HL-60/S4 (cell line): ENCODE measurements around the gene KPNA2.
"Not testable (repeated sequence)": the region's sequence is repeated elsewhere in the genome, so short reads cannot be mapped to it uniquely, and the experiment has no call there.

ENCODE experiments used
- in situ Hi-C: fragments of 300-500 bp; cut with MboI; formaldehyde crosslinking; loops from 2 replicates; pipeline ENCODE4 v1.14.3; 2022; ENCODE audit warnings: low sequenced_read_pairs

KPNA2 gene

DNA sequence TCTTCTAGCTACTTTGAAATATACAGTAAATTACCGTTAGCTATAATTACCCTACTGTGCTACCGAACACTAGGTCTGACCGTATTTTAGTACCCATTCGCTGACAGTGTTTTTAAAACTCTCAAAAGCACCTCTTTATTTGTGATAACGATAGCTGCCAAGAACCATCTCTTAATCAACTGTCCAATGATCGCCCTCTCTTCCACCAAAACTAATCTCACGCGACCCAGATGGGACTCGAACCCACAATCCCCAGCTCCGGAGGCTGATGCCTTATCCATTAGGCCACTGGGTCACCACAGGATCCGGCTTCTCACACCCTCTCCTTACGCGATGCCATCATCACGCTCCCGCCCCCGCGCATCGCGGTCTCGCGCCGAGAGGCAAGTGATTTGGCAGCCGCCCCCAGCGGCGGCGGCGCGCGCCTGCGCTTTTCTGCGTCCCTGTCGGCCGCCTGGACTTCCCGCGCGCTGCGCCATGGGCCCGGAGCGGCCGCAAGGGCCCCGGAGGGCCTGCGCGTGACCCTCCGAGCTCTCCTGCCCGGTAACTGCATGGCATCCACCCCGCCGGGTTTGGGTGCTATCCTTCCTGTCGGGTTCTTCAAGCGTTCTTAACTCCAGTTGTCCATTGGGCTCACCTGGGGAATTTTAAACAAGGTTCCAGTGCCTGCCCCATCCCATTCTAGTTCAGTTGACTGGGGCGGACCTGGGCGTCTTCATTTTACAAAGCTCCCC, 15.7 kb upstream of the KPNA2 start:
- in situ Hi-C loops: no loop called here

DNA sequence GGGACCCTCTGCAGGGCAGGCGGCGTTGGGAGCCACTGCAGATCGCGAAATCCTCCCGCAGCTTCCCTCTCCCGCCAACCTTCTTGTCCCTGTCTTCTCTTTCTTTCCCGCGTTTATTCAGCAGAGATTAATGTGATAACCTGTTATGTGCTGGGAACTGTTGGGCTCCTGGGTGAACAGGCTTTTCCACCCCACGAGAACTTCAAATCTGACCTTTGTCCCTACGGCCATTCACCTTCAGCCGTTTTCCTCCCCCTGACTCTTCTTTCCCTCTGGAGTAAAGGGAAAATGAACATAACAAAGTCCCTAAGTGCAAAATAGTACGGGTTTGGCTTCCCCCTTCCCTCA, 15.2 kb upstream of the KPNA2 start:
- in situ Hi-C loops: no loop called here

DNA sequence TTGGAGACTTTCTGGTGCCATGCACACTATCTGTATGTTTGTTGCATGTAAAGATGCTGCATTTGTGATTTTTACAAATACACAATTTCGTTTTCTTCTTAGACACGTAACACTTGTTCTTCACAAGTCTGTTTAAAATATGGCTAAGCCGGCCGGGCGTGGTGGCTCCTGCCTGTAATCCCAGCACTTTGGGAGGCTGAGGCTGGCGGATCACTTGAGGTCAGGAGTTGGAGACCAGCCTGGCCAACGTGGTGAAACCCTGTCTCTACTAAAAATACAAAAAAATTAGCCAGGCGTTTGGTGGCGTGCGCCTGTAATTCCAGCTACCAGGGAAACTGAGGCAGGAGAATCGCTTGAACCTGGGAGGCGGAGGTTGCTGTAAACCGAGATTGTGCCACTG, 14.7 kb upstream of the KPNA2 start:
- in situ Hi-C loops: not testable (repeated sequence)

DNA sequence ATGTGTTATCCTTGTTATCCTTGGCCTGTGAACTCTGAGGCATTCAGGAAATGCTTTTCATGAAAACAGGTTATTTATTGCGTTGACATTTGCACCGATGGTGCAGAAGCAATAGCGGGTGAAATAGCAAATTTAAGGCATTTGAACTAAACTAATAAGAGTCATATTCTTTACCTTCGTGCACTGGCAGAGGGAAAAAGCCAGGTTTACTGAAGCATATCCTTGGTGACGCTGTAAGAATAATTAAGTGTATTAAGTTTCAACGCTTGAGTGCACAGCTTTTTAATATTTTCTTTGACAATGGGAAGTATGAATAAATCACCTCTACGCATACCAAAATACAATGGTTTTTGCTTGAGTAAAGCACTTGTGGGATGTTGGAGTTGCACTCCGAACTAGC, 13.6 kb upstream of the KPNA2 start:
- in situ Hi-C loops: no loop called here

DNA sequence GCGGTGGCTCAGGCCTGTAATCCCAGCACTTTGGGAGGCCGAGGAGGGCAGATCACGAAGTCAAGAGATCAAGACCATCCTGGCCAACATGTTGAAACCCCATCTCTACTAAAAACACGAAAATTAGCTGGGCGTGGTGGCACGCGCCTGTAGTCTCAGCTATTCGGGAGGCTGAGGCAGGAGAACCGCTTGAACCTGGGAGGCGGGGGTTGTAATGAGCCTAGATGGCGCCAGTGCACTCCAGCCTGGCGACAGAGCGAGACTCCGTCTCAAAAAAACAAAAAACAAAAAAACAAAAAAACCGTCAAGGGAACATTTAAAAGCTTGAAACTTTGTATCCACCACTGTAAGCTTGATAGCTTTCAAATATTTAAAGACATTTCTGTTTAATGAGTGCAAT, 13.0 kb upstream of the KPNA2 start:
- in situ Hi-C loops: not testable (repeated sequence)

DNA sequence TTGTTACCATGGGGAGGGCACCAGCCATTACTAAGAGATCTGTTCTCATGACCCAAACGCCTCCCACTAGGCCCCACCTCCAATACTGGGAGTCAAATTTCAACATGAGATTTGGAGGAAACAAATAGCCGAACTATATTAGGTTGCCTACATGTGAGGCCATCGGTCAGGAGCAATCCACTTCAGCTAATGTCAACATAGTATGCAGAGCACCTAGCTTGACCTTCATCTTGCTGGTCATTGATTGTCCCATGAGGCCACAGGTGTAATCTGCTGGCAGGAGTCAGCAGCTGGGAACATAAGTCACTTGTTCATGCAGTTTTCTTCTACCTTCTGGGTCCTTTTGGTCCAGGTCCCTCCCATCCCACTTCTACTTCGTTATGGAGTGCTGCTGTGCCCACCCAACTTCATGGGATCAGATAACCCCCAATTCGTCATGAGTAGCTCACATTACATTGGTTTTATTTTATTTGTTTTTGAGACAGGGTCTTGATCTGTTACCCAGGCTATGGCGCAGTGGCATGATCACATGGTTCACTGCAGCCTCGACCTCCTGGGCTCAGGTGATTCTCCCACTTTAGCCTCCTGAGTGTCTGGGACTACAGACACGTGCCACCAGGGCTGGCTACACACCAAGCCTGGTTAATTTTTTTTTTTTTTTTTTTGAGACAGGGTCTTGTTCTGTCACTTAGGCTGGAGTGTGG, 5.9 kb upstream of the KPNA2 start:
- in situ Hi-C loops: loop anchor here (25.0 kb wide), 1 partner anchor 433 kb away; the partner anchor contains the start of gene WIPI1

DNA sequence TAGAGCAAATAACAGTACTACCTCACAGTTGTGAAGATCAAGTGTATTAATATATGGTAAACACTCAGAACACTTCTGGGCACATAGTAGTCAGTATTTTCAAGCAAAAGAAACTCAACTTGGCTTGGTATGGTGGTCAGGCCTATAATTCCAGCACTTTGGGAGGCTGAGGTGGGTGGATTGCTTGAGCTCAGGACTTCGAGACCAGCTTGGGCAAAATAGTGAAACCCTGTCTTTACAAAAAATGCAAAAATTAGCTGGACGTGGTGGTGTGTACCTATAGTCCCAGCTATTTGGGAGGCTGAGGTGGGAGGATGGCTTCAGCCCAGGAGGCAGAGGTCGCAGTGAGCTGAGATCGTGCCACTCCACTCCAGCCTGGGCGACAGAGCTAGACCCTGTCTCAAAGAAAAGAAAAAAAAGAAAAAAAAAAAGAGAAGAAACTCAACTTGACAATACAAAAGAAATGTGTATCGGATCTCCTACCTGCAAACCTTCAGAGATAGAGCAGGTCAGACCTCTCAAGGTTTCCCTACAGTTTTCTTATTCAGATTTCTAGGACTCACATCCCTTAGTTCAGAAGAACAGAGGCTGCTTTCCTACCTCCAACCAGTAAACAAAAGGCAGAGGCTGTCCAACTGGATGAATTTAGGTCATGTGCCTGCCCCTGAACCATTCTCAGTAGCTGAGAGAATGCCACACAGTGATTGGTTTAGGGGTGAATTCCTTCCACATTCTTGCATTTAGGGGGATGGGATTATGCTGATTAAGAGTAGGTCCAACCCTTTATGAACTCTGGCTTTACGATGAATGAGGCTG, 1.7 kb upstream of the KPNA2 start:
- in situ Hi-C loops: loop anchor here (25.0 kb wide), 1 partner anchor 428 kb away; the partner anchor contains the start of gene WIPI1

DNA sequence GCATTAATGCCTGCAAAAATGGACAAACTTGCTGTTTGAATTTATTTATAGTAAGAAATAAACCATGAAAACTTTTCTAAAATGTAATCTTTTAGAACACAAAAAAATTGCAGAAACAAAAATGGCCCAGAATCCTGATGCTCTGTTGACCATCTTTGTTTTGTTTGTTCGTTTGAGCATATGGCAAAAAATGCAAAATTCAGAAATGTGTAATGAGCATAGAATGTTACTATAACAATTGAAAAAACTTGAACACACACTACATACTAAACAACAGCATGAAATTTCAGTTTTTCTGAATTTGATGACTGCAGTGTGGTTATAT, 1.1 kb upstream of the KPNA2 start:
- in situ Hi-C loops: loop anchor here (25.0 kb wide), 1 partner anchor 428 kb away; the partner anchor contains the start of gene WIPI1

DNA sequence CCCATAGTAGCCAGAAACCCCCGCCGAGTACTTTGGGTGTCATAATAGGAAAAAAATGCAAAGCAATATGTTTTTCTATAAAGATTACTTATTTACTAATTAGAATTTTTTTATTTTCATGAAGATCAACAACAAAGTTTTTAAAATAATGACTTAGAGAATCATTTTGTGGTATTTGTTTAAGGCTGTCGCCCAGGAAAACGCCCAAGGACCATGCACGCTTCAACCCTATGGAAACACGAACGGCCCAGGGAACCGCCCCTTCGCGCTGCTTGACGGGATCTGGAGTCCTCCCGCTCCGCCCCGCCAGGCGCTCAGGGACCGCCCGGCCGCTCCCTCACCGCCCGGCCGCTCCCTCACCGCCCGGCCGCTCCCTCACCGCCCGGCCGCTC, 408 bp upstream of the KPNA2 start:
- in situ Hi-C loops: loop anchor here (25.0 kb wide), 1 partner anchor 427 kb away; the partner anchor contains the start of gene WIPI1

DNA sequence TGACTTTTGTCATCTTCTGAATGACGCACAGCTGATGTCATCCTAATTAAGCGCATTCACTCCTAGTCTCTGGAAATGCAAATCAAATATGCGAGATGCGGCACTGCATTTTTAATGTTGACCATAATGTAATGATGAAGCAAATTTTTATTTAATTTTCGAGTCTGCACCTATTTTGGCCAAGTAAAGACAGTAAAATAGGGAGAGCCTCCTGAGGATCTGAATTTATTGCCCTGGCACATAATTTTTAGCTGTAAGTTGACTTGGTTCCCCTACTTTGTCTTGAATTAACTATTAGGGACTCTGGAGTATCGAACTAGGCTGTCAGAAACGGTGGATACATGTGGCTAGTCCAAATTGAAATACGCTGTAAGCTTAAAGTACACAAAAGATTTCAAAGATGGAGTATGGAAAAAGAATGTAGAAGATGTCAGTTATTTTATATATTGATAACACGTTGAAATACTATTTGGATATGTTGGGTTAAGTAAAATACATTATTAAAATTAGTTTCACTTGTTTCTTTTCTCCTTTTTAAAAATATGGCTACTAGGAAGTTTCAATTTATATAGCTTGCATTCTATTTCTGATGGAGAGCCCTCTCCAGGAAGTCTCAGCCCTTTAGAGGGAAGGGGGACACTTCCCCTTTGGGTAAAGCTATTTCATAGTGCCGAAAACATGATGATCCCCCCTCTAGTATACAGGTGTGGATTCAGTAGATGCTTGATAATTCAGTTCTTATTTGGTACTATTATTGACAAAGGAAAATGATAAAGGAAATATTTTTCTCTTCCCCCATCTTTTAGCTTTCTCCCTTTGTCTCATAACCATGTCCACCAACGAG, 991 bp downstream of the KPNA2 start:
- in situ Hi-C loops: loop anchor here (25.0 kb wide), 1 partner anchor 426 kb away; the partner anchor contains the start of gene WIPI1

DNA sequence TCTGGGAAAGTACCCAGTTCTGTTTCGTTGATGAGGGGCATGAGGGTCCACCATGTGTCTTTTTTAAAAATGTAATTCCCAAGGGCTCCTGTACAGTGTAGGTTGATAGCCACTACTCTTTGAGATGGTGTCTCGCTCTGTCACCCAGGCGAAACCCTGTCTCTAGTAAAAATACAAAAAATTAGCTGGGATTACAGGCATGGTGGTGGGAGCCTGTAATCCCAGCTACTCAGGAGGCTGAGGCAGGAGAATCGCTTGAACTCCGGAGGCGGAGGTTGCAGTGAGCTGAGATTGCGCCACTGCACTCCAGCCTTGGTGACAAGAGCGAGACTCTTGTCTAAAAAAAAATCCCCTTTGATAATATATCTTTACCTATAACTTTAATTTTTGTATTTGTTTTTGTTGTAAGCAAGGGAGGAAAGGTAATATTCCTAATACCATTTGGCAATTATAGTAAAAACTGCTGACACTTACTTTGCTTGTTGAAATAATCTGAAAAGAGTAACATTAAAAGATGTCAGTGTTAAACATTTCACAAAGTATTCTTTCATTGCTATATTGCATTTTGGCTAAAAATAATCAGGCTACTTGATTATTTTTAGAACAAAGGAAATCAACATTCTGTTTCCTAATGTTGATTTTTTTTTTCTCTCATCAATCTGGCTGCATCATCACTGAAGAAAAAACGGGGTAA, 11.8 kb downstream of the KPNA2 start:
- in situ Hi-C loops: loop anchor here (25.0 kb wide), 1 partner anchor 415 kb away; the partner anchor contains the start of gene WIPI1

DNA sequence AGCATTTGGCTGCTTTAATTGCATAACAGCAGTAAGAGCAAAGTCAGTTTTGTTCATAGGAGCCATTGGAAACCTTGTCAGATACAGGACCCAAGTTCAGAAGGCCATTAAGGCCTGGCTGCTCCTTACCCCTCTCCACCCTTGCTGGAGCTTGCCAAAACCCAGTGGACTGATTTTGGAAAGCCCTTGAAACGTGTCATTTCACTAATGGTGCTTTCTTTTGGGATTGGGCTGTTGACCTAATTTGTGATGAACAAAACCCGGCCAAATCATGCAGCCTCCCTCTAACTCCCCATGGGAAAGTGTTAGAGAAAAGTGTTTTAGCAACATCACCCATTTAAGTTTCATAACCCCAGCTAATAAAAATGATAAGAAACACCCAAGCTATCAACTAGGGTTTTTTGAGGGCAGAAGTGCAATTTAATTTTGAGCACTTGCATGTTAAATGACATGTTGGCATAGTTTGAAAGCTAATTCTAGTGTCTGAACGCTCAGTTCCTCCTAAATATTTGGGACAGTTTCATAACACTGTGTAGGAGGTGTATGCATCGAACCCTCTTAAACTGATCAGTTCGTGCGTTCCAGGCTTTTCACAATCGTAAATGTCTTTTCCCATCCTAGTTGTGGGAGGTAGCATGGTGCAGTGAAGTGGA, 12.5 kb downstream of the KPNA2 start:
- in situ Hi-C loops: loop anchor here (25.0 kb wide), 1 partner anchor 414 kb away; the partner anchor contains the start of gene WIPI1

DNA sequence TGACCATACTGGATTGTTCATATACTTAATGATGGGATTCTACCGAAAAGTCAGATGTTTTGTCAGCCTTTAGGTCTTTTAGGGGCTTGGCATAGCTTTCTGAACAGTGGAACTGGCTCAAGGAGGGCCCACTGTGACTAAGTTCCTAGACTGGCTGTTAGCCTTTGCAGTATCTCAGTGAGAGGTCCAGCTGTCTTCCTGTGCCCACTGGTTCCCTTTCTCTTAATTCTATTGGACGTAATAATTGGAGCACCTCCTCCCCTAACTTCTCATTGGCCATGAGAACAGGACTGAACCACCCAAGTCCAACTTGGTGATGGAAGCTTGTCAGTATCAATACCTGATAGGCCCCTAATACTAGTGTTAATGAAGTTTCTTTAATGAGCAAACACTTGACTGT, 13.5 kb downstream of the KPNA2 start:
- in situ Hi-C loops: loop anchor here (25.0 kb wide), 1 partner anchor 413 kb away; the partner anchor contains the start of gene WIPI1

DNA sequence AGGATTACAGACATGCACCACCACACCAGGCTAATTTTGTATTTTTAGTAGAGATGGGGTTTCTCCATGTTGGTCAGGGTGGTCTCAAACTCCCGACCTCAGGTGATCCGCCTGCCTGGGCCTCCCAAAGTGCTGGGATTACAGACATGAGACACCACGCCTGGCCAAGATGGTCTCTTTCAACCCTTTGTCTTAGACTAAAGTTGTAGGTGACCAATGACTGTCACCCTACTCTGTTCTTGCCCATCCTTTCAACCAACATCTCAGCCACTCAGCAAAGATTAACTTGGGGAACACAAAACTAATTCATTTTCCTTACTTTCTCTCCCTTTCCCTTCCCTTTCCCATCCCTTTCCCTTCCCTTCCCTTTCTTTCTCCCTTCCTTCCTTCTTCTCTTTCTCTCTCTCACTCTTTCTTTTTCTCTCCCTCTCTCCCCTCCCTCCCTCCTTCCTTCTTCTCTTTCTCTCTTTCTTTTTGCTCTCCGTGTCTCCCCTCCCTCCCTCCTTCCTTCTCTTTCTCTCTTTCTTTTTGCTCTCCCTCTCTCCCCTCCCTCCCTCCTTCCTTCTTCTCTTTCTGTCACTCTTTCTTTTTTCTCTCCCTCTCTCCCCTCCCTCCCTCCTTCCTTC, 14.4 kb downstream of the KPNA2 start:
- in situ Hi-C loops: loop anchor here (25.0 kb wide), 1 partner anchor 412 kb away; the partner anchor contains the start of gene WIPI1

DNA sequence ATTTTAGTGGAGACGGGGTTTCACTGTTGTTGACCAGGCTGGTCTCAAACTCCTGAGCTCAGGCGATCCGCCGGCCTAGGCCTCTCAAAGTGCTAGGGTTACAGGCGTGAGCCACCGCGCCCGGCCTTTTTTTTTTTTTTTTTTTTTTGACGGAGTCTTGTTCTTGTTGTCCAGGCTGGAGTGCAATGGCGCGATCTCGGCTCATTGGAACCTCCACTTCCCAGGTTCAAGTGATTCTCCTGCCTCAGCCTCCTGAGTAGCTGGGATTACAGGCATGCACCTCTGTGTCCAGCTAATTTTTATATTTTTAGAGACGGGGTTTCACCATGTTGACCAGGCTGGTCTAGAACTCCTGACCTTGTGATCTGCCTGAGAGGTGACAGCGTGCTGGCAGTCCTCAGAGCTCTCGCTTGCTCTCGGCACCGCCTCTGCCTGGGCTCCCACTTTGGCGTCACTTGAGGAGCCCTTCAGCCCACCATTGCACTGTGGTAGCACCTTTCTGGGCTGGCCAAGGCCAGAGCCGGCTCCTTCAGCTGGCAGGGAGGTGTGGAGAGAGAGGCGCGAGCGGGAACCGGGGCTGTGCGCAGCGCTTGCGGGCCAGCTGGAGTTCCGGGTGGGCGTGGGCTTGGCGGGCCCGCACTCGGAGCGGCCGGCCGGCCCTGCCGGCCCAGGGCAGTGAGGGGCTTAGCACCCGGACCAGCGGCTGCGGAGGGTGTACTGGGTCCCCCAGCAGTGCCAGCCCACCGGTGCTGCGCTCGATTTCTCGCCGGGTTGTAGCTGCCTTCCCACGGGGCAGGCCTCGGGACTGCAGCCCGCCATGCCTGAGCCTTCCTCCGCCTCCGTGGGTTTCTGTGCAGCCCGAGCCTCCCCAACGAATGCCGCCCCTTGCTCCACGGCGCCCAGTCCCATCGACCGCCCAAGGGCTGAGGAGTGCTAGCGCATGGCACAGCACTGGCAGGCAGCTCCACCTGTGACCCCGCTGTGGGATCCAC, 16.1 kb downstream of the KPNA2 start:
- in situ Hi-C loops: not testable (repeated sequence)

DNA sequence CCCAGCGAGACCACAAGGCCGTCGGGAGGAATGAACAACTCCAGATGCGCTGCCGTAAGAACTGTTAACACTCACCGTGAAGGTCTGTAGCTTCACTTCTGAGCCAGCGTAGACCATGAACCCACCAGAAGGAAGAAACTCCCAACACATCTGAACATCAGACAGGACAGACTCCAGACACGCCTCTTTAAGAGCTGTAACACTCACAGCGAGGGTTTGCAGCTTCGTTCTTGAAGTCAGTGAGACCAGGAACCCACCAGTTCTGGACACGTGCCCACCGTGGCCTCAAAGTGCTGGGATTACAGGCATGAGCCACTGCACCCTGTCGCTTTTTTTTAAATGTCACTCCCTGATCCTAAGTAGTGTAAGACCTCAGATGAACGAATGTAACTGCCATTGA, 17.3 kb downstream of the KPNA2 start:
- in situ Hi-C loops: no loop called here

DNA sequence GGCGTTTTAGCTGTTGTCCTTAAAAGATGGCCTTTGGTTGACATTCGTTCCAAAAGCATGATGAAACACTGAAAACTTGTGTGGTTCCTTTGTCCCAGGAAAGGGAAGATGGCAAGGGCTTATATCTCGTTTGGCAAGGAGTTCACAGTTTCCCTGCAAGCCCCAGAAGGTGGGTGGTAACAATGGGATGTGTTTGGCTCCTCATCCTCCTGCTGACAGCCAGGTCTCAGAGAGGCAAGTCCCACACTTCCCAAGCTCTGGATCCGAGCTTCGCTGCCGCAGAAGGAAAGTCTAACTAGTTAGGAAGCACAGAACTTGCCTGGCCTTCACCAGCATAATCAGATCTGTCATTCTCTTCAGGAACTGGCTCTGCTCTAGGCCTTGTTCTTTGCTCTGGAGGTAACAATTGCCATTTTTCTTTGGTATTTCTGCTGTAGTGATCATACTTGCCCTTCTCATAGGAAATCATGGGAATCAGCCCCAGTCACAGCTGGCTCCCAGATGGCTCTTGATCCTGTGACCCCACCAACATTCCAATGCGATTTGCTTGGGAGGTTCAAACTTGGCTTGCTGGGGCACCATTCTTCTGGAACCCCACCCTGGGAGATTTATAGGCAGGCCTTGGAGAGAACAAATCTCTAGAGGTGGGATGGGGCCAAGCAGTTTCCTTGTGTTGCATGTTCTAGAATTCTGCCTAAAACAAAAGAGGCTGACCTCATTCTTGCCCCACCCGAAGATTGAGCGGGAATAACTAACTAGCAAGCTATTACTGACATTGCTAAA, 17.9 kb downstream of the KPNA2 start:
- in situ Hi-C loops: no loop called here
